CMK (cell line): ENCODE data around the gene NPIPB6.

Experiments used
- DNase-seq: peaks from one replicate; pipeline ENCODE4 v3.0.0-alpha.2; 2010; ENCODE audit warnings: low read depth

Gene NPIPB6

DNA sequence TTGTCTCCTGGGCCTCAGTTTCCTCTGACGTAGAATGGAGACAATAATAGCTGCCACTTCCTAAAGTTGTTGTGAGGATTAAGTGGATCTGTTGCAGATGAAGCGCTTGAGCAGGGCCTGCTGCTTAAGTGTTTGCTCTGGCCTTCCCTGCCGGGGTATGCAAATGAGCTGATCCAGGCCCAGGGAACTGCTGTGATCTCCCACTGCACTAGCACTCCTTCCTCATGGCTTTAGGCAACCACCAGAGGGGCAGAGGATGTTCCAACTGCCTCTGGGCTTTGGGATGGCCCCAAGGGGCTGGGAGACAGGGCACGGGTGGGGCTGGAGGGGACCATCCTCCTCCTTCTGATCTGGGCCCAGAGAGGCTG, 64.8 kb downstream of the NPIPB6 start:
- no peak for DNase-seq

DNA sequence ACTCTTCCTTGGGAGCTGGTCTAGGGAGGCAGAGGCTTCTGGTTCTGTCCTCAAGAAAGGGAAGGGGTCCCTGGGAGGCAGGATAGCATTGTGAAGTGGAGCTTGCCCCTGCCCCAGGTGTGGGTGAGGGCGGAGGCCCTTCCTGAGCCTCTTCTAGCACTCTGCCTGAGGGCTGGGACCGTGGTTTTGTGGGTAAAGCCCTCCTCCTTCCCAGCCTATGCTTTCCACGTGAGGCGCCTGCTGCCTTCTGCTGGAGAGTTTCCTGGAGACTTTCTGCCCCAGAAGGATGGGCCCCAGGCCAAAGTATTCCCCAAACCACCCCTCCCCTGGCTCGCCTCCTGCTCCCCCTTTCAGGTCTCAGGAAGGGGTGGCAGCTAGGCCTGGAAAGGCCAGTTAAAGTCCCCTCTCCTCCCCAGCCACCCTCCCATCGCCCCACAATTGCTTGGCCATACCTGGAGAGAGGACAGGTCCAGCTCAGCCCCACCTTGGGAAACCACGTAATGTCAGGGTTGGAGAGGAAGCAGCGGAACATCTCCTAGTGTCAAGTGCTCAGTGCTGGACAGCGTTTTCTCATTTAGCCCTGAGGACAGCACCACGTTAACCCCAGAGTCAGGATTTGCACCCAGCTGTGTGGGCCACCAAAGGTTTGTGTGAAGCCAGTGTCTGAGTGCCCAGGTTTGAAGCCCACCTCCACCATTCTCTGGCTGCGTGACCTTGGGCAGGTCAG, 65.4 kb downstream of the NPIPB6 start:
- no peak for DNase-seq

DNA sequence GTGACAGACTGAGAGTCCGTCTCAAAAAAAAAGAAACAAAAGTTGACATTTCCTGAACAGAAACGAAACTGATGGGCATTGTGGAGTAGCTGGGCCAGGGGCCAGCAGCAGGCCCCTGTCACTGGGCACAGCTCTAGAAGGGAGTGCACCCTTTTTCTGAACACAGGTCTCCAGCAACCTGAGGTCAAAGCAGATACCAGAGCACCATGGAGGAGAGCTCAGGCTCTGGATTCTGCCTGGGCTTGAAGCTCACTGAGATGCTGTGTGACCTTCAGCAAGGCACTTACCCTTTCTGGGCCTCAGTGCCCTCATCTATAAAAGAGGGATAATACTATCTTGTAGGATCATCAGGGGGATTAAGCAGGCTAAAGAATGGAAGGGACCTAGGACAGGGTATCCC, 66.0 kb downstream of the NPIPB6 start:
- no peak for DNase-seq

DNA sequence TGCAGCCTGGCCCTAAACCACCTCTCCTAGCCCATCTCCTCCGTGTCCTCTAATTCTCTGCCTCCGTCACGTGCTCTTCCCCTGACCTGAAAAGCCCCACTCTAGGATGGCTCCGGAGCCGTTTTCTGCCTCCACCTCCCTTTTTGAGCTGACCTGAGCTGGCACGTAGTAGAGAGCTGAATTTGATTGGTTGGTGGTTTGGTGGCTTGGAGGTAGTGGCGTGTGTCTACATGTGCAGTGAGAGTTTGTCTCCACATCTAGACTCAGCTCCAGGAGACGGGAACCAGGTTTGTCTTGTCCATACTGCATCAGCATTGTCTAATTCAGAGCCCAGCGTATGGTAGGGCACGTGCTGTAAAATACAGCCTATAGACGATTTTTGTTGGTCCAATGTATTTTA, 68.0 kb downstream of the NPIPB6 start:
- DNase-seq: no peak

DNA sequence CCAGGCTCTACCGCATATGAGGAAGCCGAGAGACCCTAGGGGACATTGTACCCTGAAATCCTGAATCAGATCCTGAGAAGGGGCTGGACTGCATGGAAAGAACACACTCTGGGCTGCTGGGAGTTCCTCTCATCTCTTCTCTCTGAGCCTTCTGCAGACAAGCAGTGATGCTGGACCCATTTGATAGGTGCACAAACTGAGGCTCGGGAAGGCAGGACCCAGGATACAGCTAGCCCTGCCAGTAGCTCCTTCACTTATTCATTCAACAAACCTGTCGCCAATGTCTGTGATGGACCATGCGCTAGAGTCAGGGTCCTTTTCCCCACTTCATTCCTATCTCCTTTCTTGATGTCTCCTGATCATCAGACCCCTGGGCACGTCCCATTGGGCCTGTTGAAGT, 69.1 kb downstream of the NPIPB6 start:
- DNase-seq: no peak

DNA sequence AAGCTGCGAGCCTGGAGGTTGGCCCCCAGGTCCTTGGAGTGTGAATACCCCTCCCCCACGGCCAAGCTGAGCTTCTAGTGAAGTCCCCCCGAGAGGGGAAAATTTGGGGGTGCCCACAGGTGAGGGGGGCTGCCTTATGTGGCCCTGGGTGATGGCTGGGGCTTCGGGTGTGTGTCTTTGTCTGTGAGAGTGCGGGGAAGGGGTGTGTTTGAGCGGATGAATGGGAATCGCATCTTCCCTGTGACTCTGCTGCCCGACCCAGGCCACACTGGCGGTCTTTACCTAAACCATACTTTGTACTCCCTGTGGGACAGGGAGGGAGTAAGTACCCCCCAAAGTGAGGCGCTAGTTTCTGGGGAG, 69.7 kb downstream of the NPIPB6 start:
- no peak for DNase-seq

DNA sequence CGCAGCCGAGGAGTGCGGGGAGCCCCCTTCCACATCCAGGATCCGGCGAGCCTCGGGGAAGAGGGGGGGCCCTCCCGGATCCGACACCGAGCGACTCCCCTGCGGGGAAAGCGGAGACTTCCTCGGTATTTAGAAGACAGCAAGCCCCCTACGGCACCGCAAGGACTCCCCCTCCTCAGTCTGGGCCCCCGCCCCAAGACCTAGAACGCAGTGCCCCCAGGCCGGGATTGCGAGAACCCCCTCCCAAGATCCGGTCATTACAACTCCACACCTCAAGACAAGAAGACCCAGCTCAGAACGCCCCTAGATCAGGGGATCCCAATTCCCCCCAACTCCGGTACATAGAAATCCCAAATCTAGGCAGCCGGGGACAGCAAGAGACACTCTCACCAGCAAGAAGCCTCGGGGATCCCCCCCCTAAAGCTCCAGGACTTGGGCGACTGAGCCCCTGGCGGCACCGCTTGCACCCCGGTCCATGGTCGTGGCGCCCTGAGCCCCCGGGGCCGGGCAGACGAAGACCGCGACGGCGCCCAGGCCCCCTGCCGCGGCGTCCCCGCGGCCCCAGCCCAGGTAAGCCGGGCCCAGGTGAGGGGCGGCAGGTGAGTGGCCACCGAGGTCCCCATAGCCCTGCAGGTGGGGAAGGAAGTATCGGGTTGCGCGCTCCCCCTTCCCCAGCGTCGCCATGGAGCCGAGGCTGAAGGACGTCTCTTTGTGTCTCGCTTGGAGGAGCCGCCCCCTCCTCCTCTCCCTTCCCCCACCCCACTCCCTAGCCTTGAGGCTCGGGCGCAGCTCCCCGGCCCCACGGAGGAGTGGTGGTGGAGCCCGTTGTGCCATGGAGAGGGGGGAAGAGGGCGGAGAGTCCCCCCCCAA, 70.3 kb downstream of the NPIPB6 start:
- DNase-seq: no peak
